ENCODE data around the gene HORMAD2.

HORMAD2 gene

GRCh38 chr22:30079952-30080533, at the start of gene HORMAD2:
Gene HORMAD2, plus strand, starts transcription at chr22:30080464. Its CDS starts 13,489 bp downstream, at chr22:30093953.
- no peak for DNase-seq

GRCh38 chr22:30031328-30031727, 48.9 kb upstream of the HORMAD2 start:
- DNase-seq = no peak

DNA sequence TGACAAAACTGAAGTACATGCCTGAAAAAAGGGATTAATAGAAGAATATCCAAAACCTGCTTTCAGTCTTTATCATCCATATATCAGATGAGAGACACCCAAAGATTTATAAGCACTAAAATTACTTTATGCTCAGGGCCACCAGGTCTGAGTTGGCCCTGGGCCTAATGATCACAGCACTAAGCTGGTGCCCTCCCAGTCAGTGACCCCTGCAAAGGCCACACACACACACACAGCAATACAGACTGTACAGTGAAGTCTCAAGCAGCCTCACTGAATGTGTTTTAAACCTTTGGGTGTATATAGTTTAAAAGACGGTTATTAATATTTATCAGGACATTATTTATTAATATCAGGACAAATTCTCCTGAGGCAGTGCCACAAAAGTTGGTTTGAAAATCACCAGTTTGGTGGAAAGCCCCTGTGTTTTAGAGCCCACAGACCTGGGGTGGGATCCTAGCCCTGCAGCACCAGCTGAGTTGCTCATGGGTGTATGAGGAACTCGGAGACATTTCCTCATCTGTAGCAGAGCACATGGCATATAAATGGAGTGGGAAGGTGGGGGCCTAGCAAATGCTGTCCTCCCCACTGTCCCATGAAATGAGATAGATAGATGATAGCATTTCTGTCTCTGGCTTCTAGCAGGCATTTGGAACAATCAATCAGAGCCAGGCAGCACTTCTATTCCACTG, 48.4 kb upstream of the HORMAD2 start:
- DNase-seq = no peak

DNA sequence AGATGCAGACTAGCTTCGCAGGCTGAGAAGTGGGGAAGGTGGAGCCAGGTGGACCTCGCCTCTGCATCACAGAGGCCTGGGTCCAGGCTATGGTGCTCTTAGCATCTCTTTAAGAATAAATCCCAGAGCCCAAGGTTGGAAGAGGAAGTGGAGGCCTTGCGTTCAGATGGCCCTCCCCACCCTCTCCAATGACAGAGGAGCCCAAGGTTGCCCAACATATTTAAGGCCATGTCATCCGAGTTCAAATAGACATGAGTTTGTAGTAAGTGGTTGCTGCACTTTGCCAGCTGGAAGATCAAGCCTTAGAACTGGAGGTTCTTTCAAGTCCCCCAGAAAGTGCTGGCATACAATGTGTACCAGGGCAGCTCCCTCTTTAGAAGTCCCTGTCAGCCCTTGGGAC, 47.1 kb upstream of the HORMAD2 start:
- peak; percentile 4 for DNase-seq

DNA sequence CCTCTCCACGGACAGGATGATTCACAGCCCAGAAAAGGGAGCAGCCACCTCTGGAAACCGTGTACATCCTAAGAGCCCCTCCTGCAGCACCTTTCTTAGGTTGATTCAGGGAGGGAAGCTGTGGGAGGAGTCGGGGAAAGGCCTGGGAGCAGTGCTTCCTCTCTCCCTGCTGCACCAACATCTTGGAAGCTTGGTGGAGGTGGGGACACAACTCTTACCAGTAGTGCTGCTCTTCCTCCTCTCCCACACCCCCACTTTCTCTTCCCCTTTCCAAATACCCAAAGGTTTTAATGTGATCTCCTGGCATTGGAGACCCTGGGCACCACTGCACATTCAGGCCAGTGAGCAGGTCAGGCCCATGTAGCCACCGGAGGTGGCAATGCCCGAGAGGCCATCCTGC, 46.4 kb upstream of the HORMAD2 start:
- DNase-seq = no peak

DNA sequence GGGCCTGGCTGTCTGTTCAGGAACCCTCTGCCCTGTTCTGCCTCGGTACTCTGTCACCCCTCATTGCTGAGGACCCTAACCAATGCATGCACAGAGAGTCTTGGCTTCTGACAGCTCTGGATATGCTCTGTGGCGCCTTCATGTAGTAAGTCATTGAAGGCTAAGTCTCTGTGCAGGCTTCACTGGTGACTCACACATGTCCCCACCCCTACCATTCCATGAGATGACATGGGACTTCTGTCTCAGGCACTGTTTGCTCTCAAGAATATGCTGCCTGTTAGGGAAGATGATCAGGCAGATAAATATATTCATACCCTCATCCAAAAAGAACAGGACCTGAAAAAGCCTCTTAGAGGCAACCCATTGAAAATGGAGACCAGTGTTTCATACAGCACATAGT, 43.6 kb upstream of the HORMAD2 start:
- DNase-seq = no peak

DNA sequence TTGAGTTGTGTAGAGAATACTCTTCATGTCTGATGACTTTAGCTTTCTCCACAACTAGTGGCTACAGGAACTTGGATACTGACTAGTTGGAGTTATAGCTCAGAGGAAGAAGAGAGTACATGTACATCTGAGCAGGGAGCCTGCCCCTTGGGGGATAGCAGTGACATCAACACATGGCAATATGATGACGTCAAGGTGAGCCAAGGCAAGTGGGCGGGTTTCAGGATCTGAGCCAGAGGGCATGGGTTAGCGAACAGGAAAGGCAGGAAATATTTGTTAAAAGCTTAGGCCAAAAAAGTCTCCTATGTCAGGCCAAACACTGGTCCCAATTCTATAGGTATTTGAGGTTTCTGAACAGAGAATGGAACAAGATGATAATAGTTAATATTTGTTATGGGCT, 42.0 kb upstream of the HORMAD2 start:
- DNase-seq = no peak

DNA sequence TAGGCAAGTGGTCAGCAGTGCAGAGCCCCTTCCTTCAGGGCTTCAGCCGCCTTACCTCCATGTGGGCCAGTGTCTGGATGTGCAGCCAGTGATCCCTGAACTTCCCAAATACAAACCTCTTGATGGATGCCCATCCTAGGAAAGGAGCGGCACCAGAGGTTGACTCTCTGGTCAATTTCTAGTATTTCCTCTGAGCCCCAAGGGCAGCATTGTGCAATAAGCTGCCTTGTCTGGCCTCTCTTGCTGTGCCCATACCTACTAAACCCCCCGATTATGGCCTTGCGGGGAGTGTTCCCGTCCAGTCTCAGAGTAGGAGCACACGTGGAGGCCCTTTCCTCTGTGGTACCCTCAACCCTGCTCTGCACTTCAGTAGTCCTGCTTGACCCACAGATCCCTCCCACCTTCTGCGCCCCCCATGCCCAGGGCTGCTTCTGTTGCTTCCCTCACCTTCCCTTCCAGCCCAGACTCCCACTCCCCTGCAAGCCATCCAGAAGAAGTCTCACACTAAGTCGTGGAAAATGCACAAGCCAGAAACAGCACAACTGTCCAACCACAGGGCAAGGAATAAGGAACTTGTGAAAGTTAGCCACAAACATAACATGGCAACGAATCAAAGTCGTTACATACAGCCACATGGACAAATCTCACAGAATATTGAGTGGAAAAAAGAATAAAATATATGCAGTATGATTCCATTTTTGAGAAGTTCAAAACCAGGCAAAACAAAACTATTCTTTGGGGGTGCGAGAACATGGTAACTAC, 39.6 kb upstream of the HORMAD2 start:
- no peak for DNase-seq

DNA sequence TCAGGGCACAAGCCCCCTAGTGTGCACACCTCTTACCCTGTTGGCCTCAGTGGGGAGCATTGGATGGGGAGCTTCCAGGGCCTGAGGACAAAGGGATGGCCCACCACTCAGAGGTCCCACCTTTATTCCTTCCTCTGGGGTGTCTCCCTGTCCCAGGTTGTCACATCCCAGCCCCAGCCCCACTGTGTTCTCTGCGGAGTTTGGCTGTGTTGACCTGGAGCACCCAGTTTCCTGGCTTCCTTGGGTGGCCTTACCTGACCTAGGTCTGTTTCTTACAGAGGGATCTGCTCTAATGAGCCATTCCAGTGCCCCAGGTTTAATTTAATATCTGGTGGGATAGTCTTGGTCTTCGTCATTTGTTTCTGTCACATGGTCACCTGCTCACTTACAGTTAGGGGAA, 38.8 kb upstream of the HORMAD2 start:
- no peak for DNase-seq

GRCh38 chr22:30041881-30042280, 38.4 kb upstream of the HORMAD2 start:
- DNase-seq = no peak

- no peak for DNase-seq
Measured at GRCh38 chr22:30043161-30043560, 37.1 kb upstream of the HORMAD2 start.

GRCh38 chr22:30044369-30044768, 35.9 kb upstream of the HORMAD2 start:
- no peak for DNase-seq

DNA sequence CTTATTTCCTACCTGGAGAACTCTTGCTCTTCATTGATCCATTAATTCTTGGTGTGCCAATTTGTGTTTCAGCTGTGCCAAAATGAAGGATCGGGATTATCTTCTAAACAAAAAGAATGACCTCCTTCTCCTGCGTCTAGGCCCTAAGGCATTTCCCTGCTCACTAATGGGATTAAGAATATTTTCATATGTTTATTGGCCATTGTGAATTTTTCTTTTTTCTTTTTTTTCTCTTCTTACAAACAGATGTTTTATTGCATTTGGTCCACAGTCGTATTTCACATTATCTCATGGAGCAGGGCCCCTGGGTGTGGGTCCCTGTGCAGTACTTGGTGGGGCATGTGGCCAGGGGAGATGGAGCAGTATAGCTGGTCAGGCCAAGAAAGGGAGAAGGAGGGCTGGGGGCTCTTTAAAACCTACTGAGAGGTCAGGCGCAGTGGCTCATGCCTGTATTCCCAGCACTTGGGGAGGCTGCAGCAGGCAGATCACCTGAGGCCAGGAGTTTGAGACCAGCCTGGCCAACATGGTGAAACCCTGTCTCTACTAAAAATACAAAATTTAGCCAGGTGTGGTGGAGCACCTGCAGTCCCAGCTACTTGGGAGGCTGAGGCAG, 35.3 kb upstream of the HORMAD2 start:
- DNase-seq = no peak

DNA sequence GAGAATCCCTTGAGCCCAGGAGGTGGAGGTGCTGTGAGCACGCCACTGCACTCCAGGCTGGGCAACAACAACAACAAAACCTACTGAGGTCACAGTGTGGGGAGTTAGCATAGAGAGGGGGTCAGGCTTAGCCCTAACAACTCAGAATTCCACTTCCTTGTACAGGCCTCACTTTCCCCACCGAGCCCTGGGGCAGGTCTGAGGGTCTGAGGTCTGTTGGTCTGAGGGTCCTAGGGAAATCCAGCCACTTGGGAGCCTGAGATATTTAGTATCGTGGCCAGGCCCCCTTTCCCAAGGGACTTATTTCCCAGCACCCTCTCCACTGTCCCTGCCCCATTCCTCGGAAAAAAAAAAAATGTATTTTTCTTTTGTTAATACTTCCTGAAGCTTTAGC, 34.8 kb upstream of the HORMAD2 start:
- no peak for DNase-seq

DNA sequence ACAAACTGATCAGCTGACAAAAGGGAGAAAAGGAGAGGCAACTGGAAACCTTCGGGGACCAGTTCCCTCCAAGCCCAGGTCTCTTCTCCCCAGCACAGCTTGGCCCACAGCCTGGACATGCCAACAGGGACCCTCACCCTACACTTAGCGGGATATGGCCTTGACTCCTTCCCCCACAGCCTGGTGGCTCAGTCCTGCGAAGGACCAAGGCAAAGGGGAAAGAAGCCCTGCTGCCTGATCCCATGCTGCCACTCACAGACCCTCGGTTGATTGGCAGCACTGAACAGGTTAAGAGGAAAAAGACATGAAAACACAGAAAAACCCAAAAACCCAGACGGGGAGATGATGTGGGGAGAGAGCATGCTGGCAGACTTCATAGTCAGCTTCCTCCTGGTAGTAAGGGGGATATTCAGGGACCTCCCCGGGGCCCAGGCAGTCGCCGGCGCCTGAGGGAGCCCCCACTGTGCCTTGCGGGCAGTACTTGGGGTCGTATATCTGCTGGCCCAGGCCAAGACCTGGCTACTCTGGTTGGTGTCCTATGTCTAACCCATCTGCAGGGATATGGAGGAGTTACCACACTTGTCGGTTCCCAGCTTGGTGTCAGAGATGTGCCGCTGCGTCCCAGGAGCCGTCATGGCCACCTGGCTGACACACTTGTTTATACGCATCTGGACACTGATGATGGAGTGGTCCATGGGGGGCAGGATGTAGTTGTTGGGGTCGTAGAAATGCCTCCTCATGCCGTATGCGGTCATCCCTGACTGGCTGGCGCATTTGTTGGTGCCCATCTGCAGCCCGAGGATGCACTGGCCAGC, 34.2 kb upstream of the HORMAD2 start:
- no peak for DNase-seq

DNA sequence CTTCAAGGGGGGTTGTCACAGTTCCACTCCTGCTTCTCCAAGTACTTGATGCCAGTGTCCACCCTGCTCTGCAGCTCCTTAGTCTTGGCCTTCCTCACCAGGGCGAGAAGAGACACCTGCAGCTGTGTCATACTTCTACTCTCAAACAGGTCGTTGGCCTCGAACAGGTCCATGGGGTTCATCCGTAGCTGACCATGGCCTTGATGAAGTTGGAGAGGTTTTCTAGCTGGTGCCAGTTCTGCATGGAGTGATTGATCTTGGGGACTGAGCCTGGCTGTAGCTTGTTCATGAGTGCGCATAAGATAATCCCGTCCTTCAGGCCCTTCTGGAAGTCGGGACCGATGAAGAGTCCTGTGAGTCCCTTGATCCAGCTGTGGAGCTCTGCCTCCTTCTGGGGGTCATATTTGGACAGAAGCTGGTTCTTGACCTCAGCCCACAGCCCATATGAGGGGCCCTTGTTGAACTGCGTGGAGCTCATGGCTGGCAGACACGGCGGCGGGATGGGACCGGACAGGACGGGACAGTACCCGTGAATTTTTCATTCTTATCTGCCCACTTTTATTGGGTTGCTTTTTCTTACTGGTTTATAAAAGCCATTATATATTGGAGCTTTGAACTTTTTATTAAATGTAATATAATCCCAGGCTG, 33.4 kb upstream of the HORMAD2 start:
- no peak for DNase-seq

GRCh38 chr22:30047364-30047738, 32.9 kb upstream of the HORMAD2 start:
- DNase-seq = peak; percentile 40

DNA sequence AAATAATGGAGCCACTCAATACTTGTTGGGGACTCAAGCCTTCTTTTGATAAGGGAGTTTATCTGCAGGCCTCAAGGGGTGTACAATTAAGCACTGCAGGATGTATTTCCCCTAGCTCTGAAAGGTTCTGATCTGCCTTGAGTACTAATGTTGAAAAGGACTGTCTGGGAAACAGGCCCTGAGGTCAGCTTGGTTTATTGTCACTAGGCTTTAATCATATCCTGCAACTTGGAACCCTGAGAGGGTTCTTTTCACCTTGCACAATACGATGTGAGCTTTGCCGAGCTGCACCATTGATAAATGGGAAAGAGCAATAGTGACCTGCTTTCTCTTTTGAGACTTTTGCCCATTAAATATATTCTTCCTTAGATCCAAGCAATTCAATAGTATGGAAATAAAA, 31.6 kb upstream of the HORMAD2 start:
- DNase-seq = no peak

DNA sequence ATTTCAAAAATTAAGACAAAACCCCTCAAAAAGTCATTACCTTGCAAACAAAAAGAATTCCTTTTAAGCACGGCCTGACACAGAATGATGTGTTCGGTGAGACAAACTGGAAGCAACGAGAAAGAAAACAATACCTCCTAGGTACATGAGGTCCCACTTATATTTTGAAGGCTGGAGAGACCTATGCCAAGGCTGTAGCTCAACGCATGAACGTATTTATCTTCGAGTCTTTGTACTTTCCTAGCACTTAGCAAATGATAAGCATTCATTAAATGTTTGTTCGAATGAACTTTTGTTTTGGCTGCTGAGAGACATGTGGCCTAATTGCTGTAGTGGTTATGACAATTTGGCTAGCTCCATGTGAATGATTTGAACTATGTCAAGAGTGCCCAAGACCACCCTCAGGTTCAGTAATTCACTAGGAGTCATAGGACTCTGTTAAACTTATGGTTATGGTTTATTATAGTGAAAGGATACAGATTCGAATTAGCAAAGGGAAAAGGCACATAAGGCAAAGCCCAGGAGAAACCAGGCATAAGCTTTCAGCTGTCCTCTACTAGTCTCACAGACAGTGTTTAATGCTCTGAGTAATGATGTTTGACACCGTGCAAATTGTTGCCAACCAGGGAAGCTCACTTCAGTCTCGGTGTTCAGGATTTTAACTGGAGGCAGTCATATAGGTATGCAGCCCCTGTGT, 26.0 kb upstream of the HORMAD2 start:
- no peak for DNase-seq

- no peak for DNase-seq
Measured at GRCh38 chr22:30054764-30055069, 25.5 kb upstream of the HORMAD2 start.

- DNase-seq = no peak
Measured at GRCh38 chr22:30056015-30056414, 24.2 kb upstream of the HORMAD2 start.

DNA sequence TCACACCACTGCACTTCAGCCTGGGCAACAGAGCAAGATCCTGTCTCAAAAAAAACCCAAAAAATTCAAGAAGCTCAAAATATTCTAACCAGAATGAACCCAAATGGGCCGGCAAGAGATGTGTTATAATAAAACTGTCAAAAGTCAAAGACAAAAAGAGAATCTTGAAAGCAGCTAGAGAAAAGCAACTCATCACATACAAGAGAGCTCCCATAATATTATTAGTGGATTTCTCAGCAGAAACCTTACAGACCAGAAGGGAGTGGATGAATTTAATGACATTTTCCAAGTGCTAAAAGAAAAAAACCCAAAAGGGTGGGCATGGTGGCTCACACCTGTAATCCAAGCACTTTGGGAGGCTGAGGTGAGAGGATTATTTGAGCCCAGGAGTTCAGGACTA, 22.9 kb upstream of the HORMAD2 start:
- DNase-seq = no peak

Measured in CD4-positive, alpha-beta T cell treated with Interferon gamma for 1 hour (primary cell).